Stimulated activated CD4-positive, alpha-beta T cell treated with anti-CD3 and anti-CD28 coated beads, Interleukin-4, amount 100 ng/mL, for 4 hours (primary cell): ENCODE data around the gene MKKS.
"Not testable (repeated sequence)": the region's sequence is repeated elsewhere in the genome, so short reads cannot be mapped to it uniquely, and the experiment has no call there.

ENCODE experiments used
- DNase-seq, 2 experiments: peaks; one replicate each; pipeline ENCODE4 v3.0.0-alpha.2; 2020

MKKS gene

DNA sequence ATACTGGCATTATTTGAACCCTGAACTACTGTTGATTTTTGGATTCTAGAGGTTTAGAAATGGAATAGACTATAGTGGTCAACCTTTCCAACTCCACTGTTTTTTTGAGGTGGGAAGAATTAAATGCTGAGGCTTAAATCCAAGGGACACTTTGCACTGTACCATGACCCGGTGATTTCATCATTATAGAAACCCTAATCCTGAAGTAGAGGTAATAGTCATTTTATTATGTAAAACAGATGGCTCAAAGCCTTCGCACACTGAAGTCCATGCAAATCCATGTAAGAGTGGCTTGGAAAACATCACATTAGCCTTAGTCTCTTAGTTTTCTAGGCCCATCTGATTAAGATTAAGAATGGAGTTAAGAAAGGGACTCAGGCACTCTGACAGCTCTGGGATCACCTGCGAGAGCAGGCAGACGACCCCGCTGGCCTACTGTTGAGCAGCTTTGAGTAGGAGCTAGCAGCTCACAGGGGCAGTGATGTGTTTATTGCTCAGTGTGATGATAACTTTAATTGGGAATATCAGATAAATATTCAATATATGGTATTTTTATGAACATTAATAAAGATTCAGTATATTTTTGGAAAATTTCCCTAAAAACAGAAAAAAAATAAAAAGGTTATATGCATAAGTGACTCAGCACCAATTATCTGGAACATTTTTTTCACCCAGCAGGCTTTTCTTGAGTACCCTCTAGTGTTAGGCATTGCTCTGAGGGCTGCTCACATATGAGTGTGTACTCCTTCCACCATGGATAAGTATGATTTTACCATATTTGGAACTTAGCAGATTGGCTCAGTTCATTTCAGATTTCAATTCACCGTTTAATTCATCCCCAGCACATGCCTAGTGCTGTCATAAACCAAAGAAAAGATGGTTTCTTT is 14.5 kb upstream of the MKKS start:
- no peak for DNase-seq

DNA sequence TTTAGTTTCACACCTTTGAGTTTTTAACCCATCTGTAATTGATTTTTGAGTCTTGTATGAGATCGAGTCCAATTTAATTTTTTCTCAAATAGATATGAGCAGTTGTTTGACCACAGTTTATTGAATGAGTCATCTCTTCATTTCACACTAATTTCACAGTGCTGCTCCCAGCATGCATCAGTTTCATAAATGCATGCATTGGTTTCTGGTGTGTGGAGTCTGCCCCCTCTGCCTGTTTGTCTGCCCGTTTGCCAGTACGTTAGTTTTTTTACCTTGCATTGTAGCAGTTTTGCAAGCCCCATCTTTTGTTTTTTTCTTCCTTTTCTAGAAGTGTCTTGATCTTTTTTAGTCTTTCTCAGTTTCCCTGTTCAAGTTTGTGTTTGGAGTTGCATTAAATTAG is 13.0 kb upstream of the MKKS start:
- DNase-seq, result peak; percentile 15 to 50

DNA sequence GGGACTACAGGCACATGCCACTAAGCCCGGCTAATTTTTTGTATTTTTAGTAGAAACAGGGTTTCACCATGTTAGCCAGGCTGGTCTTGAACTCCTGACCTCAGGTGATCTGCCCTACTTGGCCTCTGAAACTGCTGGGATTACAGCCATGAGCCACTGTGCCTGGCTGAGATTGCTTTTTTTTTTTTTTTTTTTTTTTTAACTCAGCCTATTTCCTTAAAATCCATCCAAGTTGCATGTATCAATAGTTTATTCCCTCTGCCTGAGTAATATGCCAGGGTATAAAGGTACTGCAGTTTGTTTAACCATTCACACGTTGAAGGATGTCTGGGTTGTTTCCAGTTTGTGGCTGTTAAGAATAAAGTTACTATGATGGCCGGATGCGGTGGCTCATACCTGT is 11.7 kb upstream of the MKKS start:
- DNase-seq, result no peak

DNA sequence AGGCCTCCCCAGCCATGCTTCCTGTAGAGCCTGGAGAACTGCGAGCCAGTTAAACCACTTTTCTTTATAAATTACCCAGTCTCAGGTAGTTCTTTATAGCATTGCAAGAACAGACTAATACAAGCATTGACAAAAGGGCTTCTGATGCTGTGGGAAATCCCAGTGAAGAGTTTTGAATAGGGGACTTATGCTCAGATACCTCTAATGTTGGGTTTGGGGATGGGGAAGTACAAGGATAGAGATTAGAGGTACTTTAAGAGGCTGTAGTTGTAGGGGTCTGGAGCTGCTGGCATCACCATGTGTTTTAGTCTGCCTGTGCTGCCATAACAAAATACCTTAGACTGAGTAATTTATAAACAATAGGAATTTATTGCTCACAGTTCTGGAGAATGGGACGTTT is 9.9 kb upstream of the MKKS start:
- DNase-seq, result no peak

DNA sequence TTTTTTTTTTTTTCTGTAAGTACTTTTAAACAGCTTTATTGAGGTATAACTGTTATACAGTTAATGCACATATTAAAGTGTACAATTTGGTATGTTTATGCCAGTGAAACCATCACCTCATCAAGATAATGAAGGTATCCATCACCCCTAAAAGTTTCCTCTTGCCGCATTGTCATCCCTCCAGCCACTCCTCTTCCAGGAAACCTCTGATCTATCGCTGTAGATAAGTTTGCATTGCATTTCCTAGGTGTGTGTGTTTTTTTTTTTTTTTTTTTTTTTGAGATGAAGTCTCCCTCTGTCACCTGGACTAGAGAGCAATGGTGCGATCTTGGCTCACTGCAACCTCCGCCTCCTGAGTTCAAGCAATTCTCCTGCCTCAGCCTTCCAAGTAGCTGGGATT is 4.2 kb upstream of the MKKS start:
- no peak for DNase-seq

GRCh38 chr20:10436053-10436699 is 2.2 kb upstream of the MKKS start:
- no peak for DNase-seq

DNA sequence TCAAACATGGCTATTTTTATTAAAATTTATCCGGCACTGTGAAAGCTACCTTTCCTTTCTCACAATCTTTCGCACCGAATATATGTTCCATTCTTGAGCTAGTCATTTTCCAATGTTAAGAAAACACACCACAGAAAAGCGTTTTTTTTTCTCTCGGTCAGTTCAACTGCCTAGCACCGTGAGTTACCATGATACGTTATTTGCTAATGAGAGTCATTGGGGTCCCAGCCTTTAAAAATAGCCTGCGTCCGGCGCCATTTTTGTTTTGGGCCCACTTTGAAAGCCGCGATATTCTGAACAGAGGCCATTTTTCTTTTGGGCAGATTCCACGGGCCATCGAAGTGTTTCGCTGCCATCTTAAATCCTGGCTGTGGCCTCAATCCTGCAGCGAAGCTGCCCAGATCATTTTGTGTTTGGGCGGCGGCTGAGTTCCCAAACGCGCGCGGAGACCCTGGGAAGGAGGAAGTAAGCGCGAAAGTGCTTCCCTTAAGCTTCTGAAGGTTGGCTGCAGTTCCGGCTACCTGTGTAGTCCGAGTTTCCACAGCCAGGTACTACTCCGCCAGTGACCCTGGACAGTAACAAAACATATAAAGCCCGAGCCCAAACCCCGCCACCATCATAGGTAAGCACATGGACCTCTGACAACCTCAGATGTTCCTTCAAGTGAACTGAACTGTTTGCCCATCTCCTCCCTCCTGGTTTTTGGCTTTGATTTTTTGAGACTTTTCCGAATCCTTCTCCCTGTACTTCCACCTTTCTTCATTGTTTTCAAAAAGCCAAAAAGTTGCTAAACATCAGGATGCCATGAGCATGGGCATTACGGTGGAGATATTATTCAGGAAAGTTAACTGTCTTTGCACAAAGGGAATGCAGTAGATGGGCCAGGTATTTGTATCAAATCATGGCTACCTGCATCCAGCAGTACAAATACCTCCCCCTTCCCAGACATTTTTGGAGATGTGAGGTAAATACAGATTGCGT is 1.1 kb upstream of the MKKS start, which contains the start of gene SLX4IP:
TSS of gene SLX4IP (plus strand) at position 474 of the 981 bp plus-strand sequence. CDS start 22,900 bp downstream, outside the sequence.
- peak; percentile 71 to 84 for DNase-seq

- DNase-seq, result peak; percentile 60 to 63
These were observed 427 bp upstream of the MKKS start for GRCh38 chr20:10434467-10434831.

DNA sequence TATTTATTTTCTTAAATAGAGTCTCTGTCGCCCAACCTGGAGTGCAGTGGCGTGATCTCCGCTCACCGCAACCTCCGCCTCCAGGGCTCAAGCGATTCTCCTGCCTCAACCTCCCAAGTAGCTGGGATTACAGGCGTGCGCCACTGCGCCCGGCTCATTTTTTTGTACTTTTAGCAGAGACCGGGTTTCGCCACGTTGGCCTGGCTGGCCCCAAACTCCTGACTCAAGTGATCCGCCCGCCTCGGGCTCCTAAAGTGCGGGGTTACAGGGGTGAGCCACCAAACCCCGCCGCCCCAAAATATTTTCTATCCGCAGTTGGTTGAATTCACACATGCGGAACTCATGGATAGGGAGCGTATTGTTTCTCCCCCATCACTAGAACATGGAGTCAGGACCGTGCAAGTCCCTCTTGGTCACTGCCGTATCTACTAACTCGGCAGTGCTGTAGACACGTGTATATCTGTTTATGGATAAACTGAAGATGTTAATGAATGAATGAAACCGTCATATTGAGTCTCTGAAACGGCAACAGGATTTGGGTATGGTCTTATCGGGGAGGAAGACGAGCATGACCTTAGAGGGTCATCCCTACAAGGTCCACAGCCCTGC is 904 bp downstream of the MKKS start:
- no peak for DNase-seq

GRCh38 chr20:10432079-10432478 is 1.9 kb downstream of the MKKS start:
- no peak for DNase-seq

- DNase-seq, result no peak
These were observed 3.3 kb downstream of the MKKS start for GRCh38 chr20:10430704-10431103.

GRCh38 chr20:10430000-10430466 is 4.0 kb downstream of the MKKS start:
- no peak for DNase-seq

- no peak for DNase-seq
These were observed 4.5 kb downstream of the MKKS start for GRCh38 chr20:10429443-10429981.

GRCh38 chr20:10428008-10428407 is 6.0 kb downstream of the MKKS start:
- no peak for DNase-seq

DNA sequence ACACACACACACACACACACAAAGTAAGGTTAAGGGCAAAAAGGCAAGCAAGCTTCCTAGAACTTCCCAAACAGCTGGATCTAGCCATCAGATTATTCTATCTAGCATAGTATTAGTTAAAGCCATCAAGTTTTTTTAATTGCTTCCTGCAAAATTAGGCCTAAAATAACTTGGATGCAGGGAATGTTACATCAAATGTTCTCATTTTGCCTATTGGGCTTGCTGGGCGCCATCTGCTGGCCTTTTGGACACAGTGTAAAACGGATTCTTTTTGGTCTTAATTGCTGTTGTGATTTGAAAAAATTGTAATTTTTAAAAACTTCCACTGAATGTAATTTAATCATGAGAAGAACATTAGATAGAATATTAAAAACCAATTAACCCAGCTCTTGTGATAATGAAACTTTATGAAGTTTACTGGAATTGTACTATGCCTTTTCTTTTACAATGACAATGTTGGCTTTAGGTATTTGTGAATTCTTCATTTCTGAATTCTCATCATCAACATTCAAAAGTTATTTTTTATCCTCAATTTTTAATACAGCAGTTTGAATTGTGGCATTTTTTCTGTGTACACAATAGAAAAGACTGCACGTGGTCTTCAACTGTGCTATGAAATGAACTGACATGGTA is 6.8 kb downstream of the MKKS start:
- DNase-seq, result peak in 1 of 2 experiments; percentile 38

DNA sequence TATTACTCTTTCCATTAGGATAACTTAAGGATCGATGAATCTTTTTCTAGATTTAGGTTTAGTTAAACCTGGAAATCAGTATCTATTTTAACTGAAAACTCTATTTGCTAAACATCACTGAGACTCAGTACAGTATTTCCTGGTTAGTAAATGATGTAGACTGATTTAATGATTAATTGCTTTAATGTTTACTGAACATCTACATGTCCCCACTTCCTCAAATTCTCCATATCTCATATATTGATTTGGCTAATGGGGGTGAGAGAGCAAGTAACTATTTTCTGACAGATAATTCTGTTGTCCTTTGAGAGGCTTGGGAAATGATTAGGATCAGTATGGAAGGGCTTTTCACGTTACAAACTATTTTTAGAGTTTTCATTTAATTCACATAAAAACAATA is 10.3 kb downstream of the MKKS start:
- DNase-seq, result no peak

DNA sequence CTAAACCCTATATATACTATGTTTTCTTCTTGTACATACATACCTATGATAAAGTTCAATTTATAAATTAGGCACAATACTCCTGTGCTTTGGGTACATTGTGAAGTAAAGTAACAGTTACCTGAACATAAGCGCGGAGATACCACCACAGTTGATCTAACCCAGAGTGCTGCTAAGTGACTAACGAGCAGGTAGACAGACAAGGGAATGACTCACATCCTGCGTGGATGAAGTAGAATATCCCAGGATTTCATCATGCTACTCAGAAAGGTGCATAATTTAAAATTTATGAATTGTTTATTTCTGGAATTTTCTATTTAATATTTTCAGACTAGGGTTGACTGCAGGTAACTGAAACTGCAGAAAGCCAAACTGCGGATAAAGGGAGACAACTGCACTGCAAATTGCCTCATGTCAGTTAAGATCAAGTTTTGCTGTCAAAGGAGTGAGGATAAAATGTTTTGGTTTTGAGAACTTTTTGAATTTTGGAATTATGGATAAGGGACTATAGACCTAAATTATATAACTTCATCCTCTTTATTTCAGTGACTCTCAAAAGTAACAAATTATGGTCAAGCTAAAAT is 14.4 kb downstream of the MKKS start:
- DNase-seq, result no peak

DNA sequence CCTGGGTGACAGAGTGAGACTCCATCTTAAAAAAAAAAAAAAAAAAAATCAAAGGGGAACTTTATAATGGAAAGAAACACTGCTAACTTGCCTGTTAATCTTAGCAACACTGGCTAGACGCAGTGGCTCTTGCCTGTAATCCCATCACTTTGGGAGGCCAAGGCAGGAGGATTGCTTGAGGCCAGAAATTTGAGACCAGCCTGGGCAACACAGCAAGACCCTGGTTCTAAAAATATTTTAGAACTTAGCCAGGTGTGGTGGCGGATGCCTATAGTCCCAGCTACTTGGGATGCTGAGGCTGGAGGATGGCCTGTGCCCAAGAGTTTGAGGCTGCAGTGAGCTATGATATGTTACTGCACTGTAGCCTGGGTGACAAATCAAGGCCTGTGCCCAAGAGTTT is 16.8 kb downstream of the MKKS start:
- not testable (repeated sequence) for DNase-seq

GRCh38 chr20:10415013-10415650 is 18.9 kb downstream of the MKKS start:
- DNase-seq, result no peak

DNA sequence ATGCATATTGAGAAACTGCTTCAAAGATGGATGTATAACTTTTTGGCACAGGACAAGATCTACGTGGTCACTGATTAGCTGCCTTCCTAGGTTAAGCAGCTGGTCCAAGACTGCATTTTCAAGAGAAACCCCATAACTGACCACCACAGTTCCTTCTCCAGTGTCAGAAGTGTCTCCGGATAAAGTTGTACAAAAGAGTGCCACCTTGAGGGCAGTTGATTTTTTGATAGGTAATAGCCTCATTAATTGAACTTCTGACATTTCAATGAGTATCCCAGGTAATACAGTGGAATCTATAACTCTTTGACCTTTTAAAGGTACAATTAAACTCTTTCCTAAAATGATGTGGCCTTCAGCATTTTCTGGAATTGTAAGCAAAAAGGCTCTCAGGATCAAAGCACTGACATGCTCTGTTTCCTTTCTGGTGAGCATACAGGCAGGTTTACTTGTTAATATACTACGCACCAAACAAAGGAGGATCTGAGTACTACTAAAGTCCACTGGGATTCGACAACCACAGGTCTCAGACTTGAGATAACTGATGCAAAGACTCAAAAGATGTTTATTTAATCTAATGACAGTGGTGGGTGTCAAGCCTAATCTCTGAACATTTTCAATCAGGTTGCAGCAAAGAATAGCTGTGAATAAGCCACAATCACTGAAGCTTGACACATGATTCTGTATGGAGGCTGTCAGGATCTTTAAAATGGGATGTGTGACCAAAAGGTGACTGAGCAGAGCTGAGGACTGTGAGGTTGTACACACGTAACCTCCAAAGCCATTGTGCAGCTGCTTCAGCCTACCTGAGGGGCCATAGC is 21.2 kb downstream of the MKKS start:
- no peak for DNase-seq
